K562 (cell line): ENCODE data around the gene TRDMT1. TPM values are rescaled to one million over a fixed set of nuclear protein-coding genes. Genes with fewer than 3 reads are reported as not detected.

Experiments used
- CAMTA2 ChIP-seq: fragments of 250-450 bp; sonication (Bioruptor Pico); conservative IDR thresholded peaks from 2 replicates; pipeline ENCODE4 v1.5.1; 2022
- CBX1 ChIP-seq: sonication (generic); IDR thresholded peaks from 2 replicates; pipeline ENCODE4 v1.6.1; 2016; ENCODE audit warnings: antibody characterized with exemption, low read depth, mild to moderate bottlenecking
- CHAMP1 ChIP-seq: fragments of 450-650 bp; IDR thresholded peaks from 2 replicates; pipeline ENCODE4 v1.6.1; 2016; ENCODE audit warnings: mild to moderate bottlenecking
- CSDE1 ChIP-seq, 2 experiments: fragments of 450-650 bp; IDR thresholded peaks; 2 replicates each; pipeline ENCODE4 v1.6.1; 2016; ENCODE audit warnings: mild to moderate bottlenecking in 1 of 2
- E2F5 ChIP-seq: sonication (generic); formaldehyde crosslinking; IDR thresholded peaks from 2 replicates; pipeline ENCODE4 v1.8.0; 2022; ENCODE audit warnings: mild to moderate bottlenecking, missing genetic modification reagents
- GTF2F1 ChIP-seq: IDR thresholded peaks from 2 replicates; pipeline ENCODE4 v1.6.1; 2011; ENCODE audit warnings: low read depth, low read length, improper control_type of control experiment
- HCFC1 ChIP-seq: IDR thresholded peaks from 2 replicates; pipeline ENCODE4 v1.6.1; 2012; ENCODE audit warnings: low read depth, low read length, improper control_type of control experiment
- HSF4 ChIP-seq: fragments of 250-450 bp; sonication (Bioruptor Pico); IDR thresholded peaks from 2 replicates; pipeline ENCODE4 v2.1.2; 2022; ENCODE audit warnings: mild to moderate bottlenecking, moderate library complexity, borderline replicate concordance
- MCM5 ChIP-seq: fragments of 450-650 bp; IDR thresholded peaks from 2 replicates; pipeline ENCODE4 v1.6.1; 2016; ENCODE audit warnings: low read depth
- NRF1 ChIP-seq, 2 experiments: fragments of 450-650 bp; IDR thresholded peaks in 1 of 2; conservative IDR thresholded peaks in 1 of 2; 2 replicates each; pipeline ENCODE4 v1.6.1; 2014; ENCODE audit warnings: mild to moderate bottlenecking in 2 of 2
- SMARCA4 ChIP-seq: fragments of 450-650 bp; IDR thresholded peaks from 2 replicates; pipeline ENCODE4 v1.6.1; 2016
- STAT5B ChIP-seq: fragments of 250-450 bp; sonication (Bioruptor Pico); IDR thresholded peaks from 2 replicates; pipeline ENCODE4 v1.8.0; 2021; ENCODE audit warnings: mild to moderate bottlenecking, inconsistent platforms
- TAF9B ChIP-seq: fragments of 450-650 bp; IDR thresholded peaks from 2 replicates; pipeline ENCODE4 v1.6.1; 2018; ENCODE audit warnings: mild to moderate bottlenecking; ENCODE audit not compliant: partially characterized antibody
- ZBTB1 ChIP-seq: sonication (generic); formaldehyde crosslinking; IDR thresholded peaks from 2 replicates; pipeline ENCODE4 v1.8.1; 2023; ENCODE audit warnings: missing genetic modification reagents, low read depth, mild to moderate bottlenecking, borderline replicate concordance
- ZHX1 ChIP-seq: fragments of 150-350 bp; conservative IDR thresholded peaks from 2 replicates; pipeline ENCODE4 v1.6.1; 2014; ENCODE audit warnings: low read length
- ZNF24 ChIP-seq: fragments of 450-650 bp; IDR thresholded peaks from 2 replicates; pipeline ENCODE4 v1.6.1; 2016
- ZNF449 ChIP-seq: fragments of 250-450 bp; sonication (Bioruptor Pico); IDR thresholded peaks from 2 replicates; pipeline ENCODE4 v1.8.0; 2022; ENCODE audit warnings: moderate library complexity, mild to moderate bottlenecking, inconsistent platforms
- ZNF551 ChIP-seq: fragments of 250-450 bp; sonication (Bioruptor Pico); IDR thresholded peaks from 2 replicates; pipeline ENCODE4 v1.5.0; 2021; ENCODE audit warnings: mild to moderate bottlenecking, moderate library complexity
- ZNF740 ChIP-seq, 3 experiments: fragments of 200-800 bp in 1 of 3; sonication (Bioruptor generic) in 1 of 3; sonication (generic) in 1 of 3; formaldehyde crosslinking in 1 of 3; IDR thresholded peaks; 2 replicates each; pipeline versions ENCODE4 v1.6.1 to v1.8.0; 2016 to 2022; ENCODE audit warnings: mild to moderate bottlenecking in 2 of 3, missing compliant biosample characterization in 2 of 3, missing genetic modification characterization in 2 of 3, missing genetic modification reagents in 1 of 3
- polyA plus RNA-seq, 8 experiments: library from polyadenylated mRNA; depleted of rRNA in 4 of 8; stranded (reverse) in 5 of 8; unstranded in 3 of 8; fragments of >200 nt; fragmentation: Nextera tagmentation in 2 of 8; fragmentation: Illumina TruSeq in 1 of 8; extraction: Ambion mirVana in 2 of 8; extraction: Trizol in 1 of 8; gene quantifications; 2 replicates each; pipeline versions ENCODE4 v1.2.1 to v1.2.3, GENCODE V29; 2011 to 2014; ENCODE audit warnings: inconsistent platforms in 1 of 8, missing spikeins in 1 of 8
- total RNA-seq, 7 experiments: library from RNA; depleted of rRNA in 6 of 7; stranded (reverse); fragments of >200 nt in 6 of 7; fragmentation: Illumina TruSeq in 2 of 7; extraction: Trizol in 2 of 7; gene quantifications; 2 replicates each; pipeline versions ENCODE4 v1.2.1 to v1.2.3, GENCODE V29; 2011 to 2021; ENCODE audit warnings: low replicate concordance in 1 of 7

Gene TRDMT1
- total and polyA plus RNA-seq, 9 of the 15 experiments (the other 6 are each of a cell fraction or from before 2014, with no cell fraction given) = 5.4 to 12.6 (median 9.3) TPM

- TF ChIP-seq CSDE1 (IDR thresholded peaks at IDR 0.05) = peak in 1 of 2 experiments; percentile 72; a peak in 1 of 4 replicates
- peak; percentile 85; the same call in 1 of the 2 replicates for TF ChIP-seq CBX1
- no peak for TF ChIP-seq ZNF551
- TF ChIP-seq NRF1 (conservative IDR thresholded peaks at IDR 0.05 in 1 of 2, IDR thresholded peaks at IDR 0.05 in 1 of 2) = peak; percentile 71 to 79
- TF ChIP-seq ZNF449 = no peak
- TF ChIP-seq TAF9B = peak; percentile 98
- 0 out of 2 replicates have a peak, but pooled peaks have one; percentile 52 for TF ChIP-seq ZHX1
- TF ChIP-seq MCM5 = no peak
- no peak for TF ChIP-seq CAMTA2
- peak; percentile 97 for TF ChIP-seq CHAMP1
- TF ChIP-seq STAT5B (CRISPR knock-in tag) = no peak
- TF ChIP-seq HSF4 (CRISPR knock-in tag) = no peak
- peak; percentile 72; the same call in 1 of the 2 replicates for TF ChIP-seq ZNF24
- no peak for TF ChIP-seq GTF2F1
- TF ChIP-seq ZNF740 (CRISPR knock-in tag; IDR thresholded peaks at IDR 0.05) = no peak
- TF ChIP-seq ZNF740 (tag; IDR thresholded peaks at IDR 0.05) = no peak
- TF ChIP-seq ZBTB1 = peak; percentile 54; the same call in 1 of the 2 replicates
- no peak for TF ChIP-seq E2F5 (CRISPR knock-in tag)
- peak; percentile 81 for TF ChIP-seq HCFC1
- peak; percentile 22; the same call in 1 of the 2 replicates for TF ChIP-seq SMARCA4
Measured at GRCh38 chr10:17200912-17201793, at the start of gene TRDMT1 (continued).
